PC-3 (cell line): Measurements from ENCODE around the gene TRAK1.

ENCODE experiments used
- EZH2phosphoT487 ChIP-seq: fragments of 300-600 bp; sonication (generic); IDR thresholded peaks from 2 replicates; pipeline ENCODE4 v1.6.1; 2018; ENCODE audit warnings: mild to moderate bottlenecking, antibody characterized with exemption, low read length, borderline replicate concordance
- TF ChIP-seq, protein P1 (sequence below): fragments of 300-600 bp; sonication (generic); conservative IDR thresholded peaks from 2 replicates; pipeline ENCODE4 v1.5.1; 2017; ENCODE audit warnings: antibody characterized with exemption, low read depth, mild to moderate bottlenecking, low read length

DNA sequence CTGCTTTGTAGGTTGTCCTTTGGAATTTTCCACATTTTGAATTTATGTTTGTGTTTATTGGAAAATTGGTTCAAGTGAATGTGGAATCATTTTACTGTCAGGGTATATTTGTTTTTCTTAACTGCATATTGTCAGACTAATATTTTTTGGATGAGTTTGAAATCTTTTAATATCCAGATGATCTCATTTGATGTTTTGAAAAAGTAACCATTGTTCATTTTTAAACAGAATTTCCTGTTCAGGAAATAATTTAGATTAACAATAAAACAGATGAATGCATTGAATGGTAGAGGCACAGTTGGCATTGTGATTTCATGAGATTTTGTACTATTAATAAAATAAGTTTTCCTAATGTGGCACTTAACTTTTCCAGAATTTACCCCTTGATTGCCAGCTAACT, 15.5 kb downstream of the TRAK1 start:
- TF ChIP-seq, protein P1, sequence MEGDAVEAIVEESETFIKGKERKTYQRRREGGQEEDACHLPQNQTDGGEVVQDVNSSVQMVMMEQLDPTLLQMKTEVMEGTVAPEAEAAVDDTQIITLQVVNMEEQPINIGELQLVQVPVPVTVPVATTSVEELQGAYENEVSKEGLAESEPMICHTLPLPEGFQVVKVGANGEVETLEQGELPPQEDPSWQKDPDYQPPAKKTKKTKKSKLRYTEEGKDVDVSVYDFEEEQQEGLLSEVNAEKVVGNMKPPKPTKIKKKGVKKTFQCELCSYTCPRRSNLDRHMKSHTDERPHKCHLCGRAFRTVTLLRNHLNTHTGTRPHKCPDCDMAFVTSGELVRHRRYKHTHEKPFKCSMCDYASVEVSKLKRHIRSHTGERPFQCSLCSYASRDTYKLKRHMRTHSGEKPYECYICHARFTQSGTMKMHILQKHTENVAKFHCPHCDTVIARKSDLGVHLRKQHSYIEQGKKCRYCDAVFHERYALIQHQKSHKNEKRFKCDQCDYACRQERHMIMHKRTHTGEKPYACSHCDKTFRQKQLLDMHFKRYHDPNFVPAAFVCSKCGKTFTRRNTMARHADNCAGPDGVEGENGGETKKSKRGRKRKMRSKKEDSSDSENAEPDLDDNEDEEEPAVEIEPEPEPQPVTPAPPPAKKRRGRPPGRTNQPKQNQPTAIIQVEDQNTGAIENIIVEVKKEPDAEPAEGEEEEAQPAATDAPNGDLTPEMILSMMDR: no peak
- no peak for TF ChIP-seq EZH2phosphoT487
